ENCODE data around the gene PTPRN2.
"Not testable (repeated sequence)": the region's sequence is repeated elsewhere in the genome, so short reads cannot be mapped to it uniquely, and the experiment has no call there.

Gene PTPRN2

GRCh38 chr7:157751406-157751805 lies 836.2 kb downstream of the PTPRN2 start:
- DNase-seq (ENCODE audit: low read depth) = no peak

- DNase-seq (ENCODE audit: low read depth) = no peak
Observed at GRCh38 chr7:157750291-157750690, 837.3 kb downstream of the PTPRN2 start.

- DNase-seq (ENCODE audit: low read depth) = no peak
Observed at GRCh38 chr7:157745721-157746709, 841.6 kb downstream of the PTPRN2 start.

GRCh38 chr7:157744786-157745601 lies 842.6 kb downstream of the PTPRN2 start:
- no peak for DNase-seq (ENCODE audit: low read depth)

- DNase-seq (ENCODE audit: low read depth) = no peak
Observed at GRCh38 chr7:157743781-157744525, 843.7 kb downstream of the PTPRN2 start.

GRCh38 chr7:157740251-157740798 lies 847.3 kb downstream of the PTPRN2 start:
- no peak for DNase-seq (ENCODE audit: low read depth)

- no peak for DNase-seq (ENCODE audit: low read depth)
Observed at GRCh38 chr7:157739650-157740049, 848.0 kb downstream of the PTPRN2 start.

- no peak for DNase-seq (ENCODE audit: low read depth)
Observed at GRCh38 chr7:157739031-157739430, 848.6 kb downstream of the PTPRN2 start.

GRCh38 chr7:157738066-157738460 lies 849.6 kb downstream of the PTPRN2 start:
- DNase-seq (ENCODE audit: low read depth) = no peak

- DNase-seq (ENCODE audit: low read depth) = no peak
Observed at GRCh38 chr7:157737151-157738065, 850.2 kb downstream of the PTPRN2 start.

GRCh38 chr7:157736341-157736740 lies 851.3 kb downstream of the PTPRN2 start:
- DNase-seq (ENCODE audit: low read depth) = no peak

- no peak for DNase-seq (ENCODE audit: low read depth)
Observed at GRCh38 chr7:157735826-157736225, 851.8 kb downstream of the PTPRN2 start.

- DNase-seq (ENCODE audit: low read depth) = no peak
Observed at GRCh38 chr7:157734676-157735640, 852.7 kb downstream of the PTPRN2 start.

GRCh38 chr7:157733760-157734395 lies 853.7 kb downstream of the PTPRN2 start:
- DNase-seq (ENCODE audit: low read depth) = not testable (repeated sequence)

GRCh38 chr7:157731126-157731525 lies 856.5 kb downstream of the PTPRN2 start:
- DNase-seq (ENCODE audit: low read depth) = no peak

- DNase-seq (ENCODE audit: low read depth) = no peak
Observed at GRCh38 chr7:157730614-157731013, 857.0 kb downstream of the PTPRN2 start.

- DNase-seq (ENCODE audit: low read depth) = no peak
Observed at GRCh38 chr7:157729566-157729965, 858.1 kb downstream of the PTPRN2 start.

- no peak for DNase-seq (ENCODE audit: low read depth)
Observed at GRCh38 chr7:157727964-157728615, 859.5 kb downstream of the PTPRN2 start.
